ENCODE results near the gene ALG11.
"Not testable (repeated sequence)": the region's sequence is repeated elsewhere in the genome, so short reads cannot be mapped to it uniquely, and the experiment has no call there.

ALG11 gene

GRCh38 chr13:52029569-52029968 lies 17.4 kb downstream of the ALG11 start:
- H3K4me3 Mint-ChIP-seq, result no peak overlapping the region
- no peak for ATAC-seq (replicated peaks)
- H3K27ac Mint-ChIP-seq, result peak overlapping the region; percentile 52
- peaks cover 6 to 8% of the 10 kb centered on the region in 2 donors for H3K9me3 Mint-ChIP-seq
- peaks cover 40 to 64% of the 10 kb centered on the region in 2 donors for H3K36me3 Mint-ChIP-seq
- H3K27me3 Mint-ChIP-seq, result no peaks in the 10 kb centered on the region
- peaks cover 15 to 23% of the 10 kb centered on the region in 2 donors for H3K4me1 Mint-ChIP-seq
- no peak for DNase-seq

GRCh38 chr13:52030401-52030800 lies 18.2 kb downstream of the ALG11 start:
- ATAC-seq (replicated peaks); H3K27me3 Mint-ChIP-seq; DNase-seq; H3K4me3 Mint-ChIP-seq; H3K9me3 Mint-ChIP-seq; H3K27ac Mint-ChIP-seq: not testable (repeated sequence)
- H3K36me3 Mint-ChIP-seq, result peaks cover 39 to 56% of the 10 kb centered on the region in 2 donors
- peaks cover 15 to 23% of the 10 kb centered on the region in 2 donors for H3K4me1 Mint-ChIP-seq

DNA sequence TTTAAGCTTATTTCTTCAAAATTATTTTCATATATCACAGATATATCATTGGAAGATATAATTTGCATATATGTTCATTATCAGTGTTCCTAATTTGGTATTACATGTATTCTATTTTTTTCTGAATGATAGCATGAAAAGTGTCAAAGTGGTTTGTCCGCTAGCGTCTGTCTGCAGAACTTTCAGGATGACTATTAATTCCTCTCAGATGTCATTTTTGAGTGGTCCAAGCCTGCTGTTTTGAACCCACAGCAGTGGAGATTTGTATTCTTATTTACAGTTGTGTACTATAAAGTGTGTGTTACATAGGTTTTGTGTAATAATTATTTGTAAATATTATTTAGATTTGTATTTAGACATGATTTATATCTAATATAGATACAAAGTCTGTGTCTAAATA lies 20.8 kb downstream of the ALG11 start:
- peaks cover 21 to 34% of the 10 kb centered on the region in 2 donors for H3K36me3 Mint-ChIP-seq
- peaks cover 0 to 12% of the 10 kb centered on the region in 2 donors for H3K4me1 Mint-ChIP-seq
- DNase-seq, result no peak
- no peak for ATAC-seq (replicated peaks)
- no peaks in the 10 kb centered on the region for H3K27me3 Mint-ChIP-seq
- H3K9me3 Mint-ChIP-seq, result peaks cover 4 to 8% of the 10 kb centered on the region in 2 donors
- H3K27ac Mint-ChIP-seq, result no peak overlapping the region
- no peak overlapping the region for H3K4me3 Mint-ChIP-seq

DNA sequence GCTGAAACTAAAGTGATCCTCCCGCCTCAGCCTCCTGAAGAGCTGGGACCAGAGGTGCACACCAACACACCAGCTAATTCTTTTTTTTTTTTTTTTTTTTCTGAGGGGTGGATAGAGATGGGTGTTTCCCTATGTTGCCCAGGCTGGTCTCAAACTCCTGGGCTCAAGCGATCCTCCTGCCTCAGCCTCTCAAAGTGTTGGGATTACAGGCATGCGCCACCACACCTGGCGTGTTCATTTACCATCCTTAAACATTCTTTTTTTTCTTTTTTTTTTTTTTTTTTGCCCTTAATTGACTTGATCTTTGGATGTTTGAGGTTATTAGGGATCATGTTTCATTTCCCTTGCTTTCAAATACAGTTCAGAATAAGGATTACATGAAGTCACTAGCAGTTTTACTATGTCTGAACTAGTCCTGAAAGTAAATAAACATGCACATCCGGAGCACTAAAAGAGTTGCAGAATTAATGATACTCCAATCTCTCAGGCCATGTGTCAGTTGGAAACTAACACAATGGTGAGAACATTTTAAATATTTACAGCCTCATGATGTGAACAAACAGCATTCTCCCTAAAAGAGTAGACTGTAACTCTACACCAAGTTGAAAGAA lies 22.5 kb downstream of the ALG11 start:
- Mint-ChIP-seq H3K27ac (no peak overlapping the region), H3K4me3 (no peak overlapping the region), H3K27me3 (no peaks in the 10 kb centered on the region), H3K9me3 (peaks cover 1 to 2% of the 10 kb centered on the region in 2 donors), H3K4me1 (peaks cover 0 to 8% of the 10 kb centered on the region in 2 donors), H3K36me3 (peaks cover 10 to 23% of the 10 kb centered on the region in 2 donors)
- DNase-seq (no peak), ATAC-seq (replicated peaks) (no peak)

DNA sequence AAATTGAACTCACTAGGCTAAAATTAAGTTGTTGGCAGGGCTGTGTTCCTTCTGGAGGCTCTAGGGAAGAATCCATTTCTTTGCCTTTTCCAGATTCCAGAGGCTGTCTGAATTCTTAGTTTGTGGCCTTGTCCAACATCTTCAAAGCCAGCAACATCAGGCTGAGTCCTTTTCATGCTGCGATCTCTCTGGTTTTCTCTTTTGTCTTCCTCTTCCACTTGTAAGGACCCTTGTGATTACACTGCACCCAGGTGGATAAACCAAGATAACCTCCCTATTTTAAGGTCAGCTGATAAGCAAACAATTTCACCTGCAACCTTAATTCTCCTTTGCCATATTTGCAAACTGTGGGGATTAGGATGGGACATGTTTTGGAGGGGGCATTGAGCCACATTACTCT lies 23.8 kb downstream of the ALG11 start:
- ATAC-seq (replicated peaks), result no peak
- Mint-ChIP-seq H3K27me3 (no peaks in the 10 kb centered on the region), H3K9me3 (peaks cover 0 to 1% of the 10 kb centered on the region in 2 donors), H3K27ac (no peak overlapping the region), H3K4me1 (no peaks in the 10 kb centered on the region), H3K36me3 (peaks cover 5 to 15% of the 10 kb centered on the region in 2 donors), H3K4me3 (no peak overlapping the region)
- no peak for DNase-seq

GRCh38 chr13:52043675-52044074 lies 31.5 kb downstream of the ALG11 start:
- Mint-ChIP-seq H3K36me3 (peaks cover 10 to 16% of the 10 kb centered on the region in 2 donors), H3K9me3 (peaks cover 3 to 4% of the 10 kb centered on the region in 2 donors), H3K27ac (no peak overlapping the region), H3K27me3 (no peaks in the 10 kb centered on the region), H3K4me1 (no peaks in the 10 kb centered on the region), H3K4me3 (no peak overlapping the region)
- ATAC-seq (replicated peaks), result no peak
- DNase-seq, result no peak

- ATAC-seq (replicated peaks) (no peak), DNase-seq (no peak)
- H3K4me3 Mint-ChIP-seq, result no peak overlapping the region
- H3K4me1 Mint-ChIP-seq, result no peaks in the 10 kb centered on the region
- H3K27me3 Mint-ChIP-seq, result peaks cover 4 to 8% of the 10 kb centered on the region in 2 donors
- H3K36me3 Mint-ChIP-seq, result peaks cover 6 to 8% of the 10 kb centered on the region in 2 donors
- H3K27ac Mint-ChIP-seq, result no peak overlapping the region
- H3K9me3 Mint-ChIP-seq, result peaks cover 3 to 7% of the 10 kb centered on the region in 2 donors
Measured at GRCh38 chr13:52047463-52047862, 35.3 kb downstream of the ALG11 start.

GRCh38 chr13:52048516-52048915 lies 36.3 kb downstream of the ALG11 start:
- ATAC-seq (replicated peaks) (no peak), DNase-seq (no peak)
- H3K27me3 Mint-ChIP-seq, result peaks cover 4 to 8% of the 10 kb centered on the region in 2 donors

DNA sequence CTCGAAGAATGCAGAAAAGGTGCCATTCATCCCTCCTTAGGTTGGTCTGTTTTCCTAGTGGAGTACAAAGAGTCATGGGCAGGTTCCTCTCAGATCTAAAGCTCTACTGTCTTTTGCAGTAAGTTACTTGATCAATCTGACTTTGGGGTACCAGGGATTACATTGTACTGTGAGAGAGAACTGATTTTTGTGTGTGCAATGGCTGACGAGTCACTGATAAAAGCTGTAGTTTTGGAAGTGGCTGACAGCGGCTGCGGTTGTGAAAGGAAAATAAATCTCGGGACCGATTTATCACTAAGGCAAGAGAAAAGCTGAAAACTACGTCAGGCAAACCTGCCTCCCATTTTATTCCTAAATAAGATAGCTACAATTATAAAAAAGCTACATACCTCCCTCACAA lies 39.2 kb downstream of the ALG11 start:
- no peaks in the 10 kb centered on the region for H3K4me1 Mint-ChIP-seq
- DNase-seq (no peak), ATAC-seq (replicated peaks) (no peak)
- no peak overlapping the region for H3K27ac Mint-ChIP-seq
- peaks cover 3 to 8% of the 10 kb centered on the region in 2 donors for H3K9me3 Mint-ChIP-seq
- peaks cover 4 to 8% of the 10 kb centered on the region in 2 donors for H3K27me3 Mint-ChIP-seq
- peaks cover 0 to 3% of the 10 kb centered on the region in 2 donors for H3K36me3 Mint-ChIP-seq
- no peak overlapping the region for H3K4me3 Mint-ChIP-seq

More at GRCh38 chr13:52048516-52048915, 36.3 kb downstream of the ALG11 start:
- Mint-ChIP-seq H3K9me3 (peaks cover 3 to 7% of the 10 kb centered on the region in 2 donors), H3K27ac (no peak overlapping the region), H3K4me1 (no peaks in the 10 kb centered on the region), H3K36me3 (peaks cover 6 to 8% of the 10 kb centered on the region in 2 donors), H3K4me3 (no peak overlapping the region)

DNA sequence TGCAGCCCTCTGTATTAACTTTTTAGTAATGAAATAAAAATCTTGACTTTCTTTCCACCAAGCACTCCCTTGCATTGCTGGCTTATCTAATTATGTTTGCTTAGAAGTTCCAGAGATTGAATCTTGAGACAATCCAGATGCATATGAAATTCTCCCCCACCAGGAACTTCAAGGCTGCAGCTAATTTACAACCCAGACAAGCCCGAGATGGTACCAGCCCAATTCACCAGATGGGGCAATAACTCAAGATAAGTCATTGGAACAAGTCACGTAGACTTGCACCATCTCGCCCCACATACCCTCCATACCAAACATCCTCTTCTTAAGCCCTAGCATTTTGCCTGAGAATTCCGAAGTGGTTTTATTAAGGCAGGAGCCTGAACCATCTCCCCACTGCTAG lies 41.3 kb downstream of the ALG11 start:
- H3K27ac Mint-ChIP-seq, result no peak overlapping the region
- no peak overlapping the region for H3K4me3 Mint-ChIP-seq
- peaks cover 0 to 3% of the 10 kb centered on the region in 2 donors for H3K36me3 Mint-ChIP-seq
- no peaks in the 10 kb centered on the region for H3K4me1 Mint-ChIP-seq
- ATAC-seq (replicated peaks), result no peak
- H3K27me3 Mint-ChIP-seq, result peaks cover 4 to 8% of the 10 kb centered on the region in 2 donors
- H3K9me3 Mint-ChIP-seq, result peaks cover 3 to 8% of the 10 kb centered on the region in 2 donors
- DNase-seq, result no peak

GRCh38 chr13:52061064-52061463 lies 48.9 kb downstream of the ALG11 start:
- H3K4me1 Mint-ChIP-seq; H3K4me3 Mint-ChIP-seq; H3K27ac Mint-ChIP-seq; H3K36me3 Mint-ChIP-seq; DNase-seq; H3K27me3 Mint-ChIP-seq; ATAC-seq (replicated peaks); H3K9me3 Mint-ChIP-seq: not testable (repeated sequence)

GRCh38 chr13:52061587-52061986 lies 49.4 kb downstream of the ALG11 start:
- Mint-ChIP-seq H3K36me3 (peaks cover 0 to 4% of the 10 kb centered on the region in 2 donors), H3K27ac (no peak overlapping the region), H3K27me3 (peaks cover 0 to 4% of the 10 kb centered on the region in 2 donors), H3K4me1 (no peaks in the 10 kb centered on the region), H3K4me3 (no peak overlapping the region), H3K9me3 (peaks cover 9 to 10% of the 10 kb centered on the region in 2 donors)
- ATAC-seq (replicated peaks) (no peak), DNase-seq (no peak)

- ATAC-seq (replicated peaks) (no peak), DNase-seq (no peak)
- Mint-ChIP-seq H3K4me1 (peaks cover 0 to 2% of the 10 kb centered on the region in 2 donors), H3K4me3 (no peak overlapping the region), H3K27ac (no peak overlapping the region), H3K36me3 (peaks cover 7 to 8% of the 10 kb centered on the region in 2 donors), H3K9me3 (peaks cover 14 to 22% of the 10 kb centered on the region in 2 donors), H3K27me3 (peaks cover 20 to 23% of the 10 kb centered on the region in 2 donors)
Measured at GRCh38 chr13:52067237-52067636, 55.0 kb downstream of the ALG11 start.

GRCh38 chr13:52070929-52071523 lies 58.8 kb downstream of the ALG11 start:
- peaks cover 14 to 15% of the 10 kb centered on the region in 2 donors for H3K9me3 Mint-ChIP-seq
- H3K36me3 Mint-ChIP-seq, result peaks cover 5 to 8% of the 10 kb centered on the region in 2 donors
- H3K4me3 Mint-ChIP-seq, result no peak overlapping the region
- no peak overlapping the region for H3K27ac Mint-ChIP-seq
- ATAC-seq (replicated peaks) (peak; percentile 21 to 25), DNase-seq (no peak)
- peaks cover 0 to 2% of the 10 kb centered on the region in 2 donors for H3K4me1 Mint-ChIP-seq
- H3K27me3 Mint-ChIP-seq, result peaks cover 30 to 38% of the 10 kb centered on the region in 2 donors
